ENCODE measurements around the gene HBD. TPM values are rescaled to one million over a fixed set of nuclear protein-coding genes. Genes with fewer than 3 reads are reported as not detected.

The HBD gene
- total RNA-seq, 2 experiments from 2014 or later, result not detected

DNA sequence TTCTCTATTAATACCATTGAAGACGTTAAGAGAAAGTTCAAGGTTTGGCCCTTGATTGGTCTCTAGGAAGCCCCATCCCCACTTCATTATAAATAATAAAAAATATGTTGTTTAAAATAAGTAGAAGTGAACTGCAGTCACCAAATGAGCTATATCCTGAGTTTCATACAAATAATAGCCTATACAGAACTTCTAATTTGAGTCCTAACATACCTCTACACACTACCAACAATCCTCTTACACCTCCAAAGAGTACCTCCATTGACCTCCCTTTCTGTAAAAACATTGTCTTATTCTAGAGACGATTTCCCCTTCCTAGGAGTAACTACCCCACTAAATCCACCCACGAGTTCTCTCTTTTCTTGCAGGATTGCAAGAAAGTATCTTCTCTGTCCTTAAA is 7.2 kb upstream of the HBD start:
- H3K9me3 ChIP-seq (ENCODE audit: low read length), result no peaks in the 10 kb centered on the region
- ChIA-PET CTCF (ENCODE audit: unreplicated experiment) (no interaction called here), POLR2A (interaction anchor here (0.8 kb wide), 1 partner anchor 28 kb away, joined by 3 read pairs; no protein-coding TSS in a partner anchor)
- DNase-seq (ENCODE audit: low spot score), result no peak
- no peak overlapping the region for H2AFZ ChIP-seq (ENCODE audit: low read length)
- H4K20me1 ChIP-seq (ENCODE audit: insufficient read depth, low read length), result no peaks in the 10 kb centered on the region
- H3K4me1 ChIP-seq (ENCODE audit: insufficient read depth, low read length, poor library complexity, severe bottlenecking), result no peaks in the 10 kb centered on the region
- H3K9me2 ChIP-seq (ENCODE audit: insufficient read depth, low read length), result no peaks in the 10 kb centered on the region
- no peaks in the 10 kb centered on the region for H3K36me3 ChIP-seq (ENCODE audit: insufficient read depth, low read length)
- H3K4me2 ChIP-seq (ENCODE audit: low read length), result no peak overlapping the region
- intact Hi-C loops (cut with micrococcal nuclease; ENCODE audit: unreplicated experiment), result no loop called here
- no peak overlapping the region for H3K4me3 ChIP-seq (ENCODE audit: low read depth, low read length, poor library complexity, severe bottlenecking)
- TF ChIP-seq, protein P1, sequence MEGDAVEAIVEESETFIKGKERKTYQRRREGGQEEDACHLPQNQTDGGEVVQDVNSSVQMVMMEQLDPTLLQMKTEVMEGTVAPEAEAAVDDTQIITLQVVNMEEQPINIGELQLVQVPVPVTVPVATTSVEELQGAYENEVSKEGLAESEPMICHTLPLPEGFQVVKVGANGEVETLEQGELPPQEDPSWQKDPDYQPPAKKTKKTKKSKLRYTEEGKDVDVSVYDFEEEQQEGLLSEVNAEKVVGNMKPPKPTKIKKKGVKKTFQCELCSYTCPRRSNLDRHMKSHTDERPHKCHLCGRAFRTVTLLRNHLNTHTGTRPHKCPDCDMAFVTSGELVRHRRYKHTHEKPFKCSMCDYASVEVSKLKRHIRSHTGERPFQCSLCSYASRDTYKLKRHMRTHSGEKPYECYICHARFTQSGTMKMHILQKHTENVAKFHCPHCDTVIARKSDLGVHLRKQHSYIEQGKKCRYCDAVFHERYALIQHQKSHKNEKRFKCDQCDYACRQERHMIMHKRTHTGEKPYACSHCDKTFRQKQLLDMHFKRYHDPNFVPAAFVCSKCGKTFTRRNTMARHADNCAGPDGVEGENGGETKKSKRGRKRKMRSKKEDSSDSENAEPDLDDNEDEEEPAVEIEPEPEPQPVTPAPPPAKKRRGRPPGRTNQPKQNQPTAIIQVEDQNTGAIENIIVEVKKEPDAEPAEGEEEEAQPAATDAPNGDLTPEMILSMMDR (conservative IDR thresholded peaks at IDR 0.05; ENCODE audit: low read length), result no peak
- TF ChIP-seq EZH2phosphoT487 (IDR thresholded peaks at IDR 0.05; ENCODE audit: borderline replicate concordance, low read depth, low read length), result no peak
- no peak overlapping the region for H3K27ac ChIP-seq (ENCODE audit: low read depth, low read length, poor library complexity, severe bottlenecking)
- BruUV-seq (replicated peaks), result no TSS peak
- H3K79me2 ChIP-seq (ENCODE audit: insufficient read depth, low read depth, low read length), result no peaks in the 10 kb centered on the region

DNA sequence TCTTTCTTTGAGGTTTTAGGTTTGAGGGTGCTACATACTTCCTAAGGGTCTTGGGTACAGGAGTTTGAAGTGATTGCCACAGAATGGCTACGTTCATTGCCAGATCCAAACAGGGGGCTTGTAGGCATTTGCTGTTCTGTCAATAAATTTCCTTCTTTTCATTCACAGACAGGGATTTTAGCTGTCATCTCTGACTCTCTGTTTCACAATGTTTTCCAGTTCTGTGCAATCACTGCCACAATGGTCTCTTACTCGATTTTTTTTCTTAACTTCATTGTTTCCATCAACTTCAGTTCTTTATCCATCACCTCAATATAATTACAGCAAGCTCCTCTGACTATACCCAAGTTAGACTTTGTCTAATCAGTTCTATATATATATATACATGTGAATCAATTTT is 6.2 kb upstream of the HBD start:
- H3K4me1 ChIP-seq (ENCODE audit: insufficient read depth, low read length, poor library complexity, severe bottlenecking), result no peaks in the 10 kb centered on the region
- TF ChIP-seq, protein P1 (conservative IDR thresholded peaks at IDR 0.05; ENCODE audit: low read length), result no peak
- TF ChIP-seq EZH2phosphoT487 (IDR thresholded peaks at IDR 0.05; ENCODE audit: borderline replicate concordance, low read depth, low read length), result no peak
- DNase-seq (ENCODE audit: low spot score), result no peak
- no peaks in the 10 kb centered on the region for H3K9me3 ChIP-seq (ENCODE audit: low read length)
- CTCF ChIA-PET (ENCODE audit: unreplicated experiment), result no interaction called here
- intact Hi-C loops (cut with micrococcal nuclease; ENCODE audit: unreplicated experiment), result no loop called here
- no peaks in the 10 kb centered on the region for H3K9me2 ChIP-seq (ENCODE audit: insufficient read depth, low read length)
- H3K36me3 ChIP-seq (ENCODE audit: insufficient read depth, low read length), result no peaks in the 10 kb centered on the region
- no peak overlapping the region for H2AFZ ChIP-seq (ENCODE audit: low read length)
- no peak overlapping the region for H3K4me3 ChIP-seq (ENCODE audit: low read depth, low read length, poor library complexity, severe bottlenecking)
- no peaks in the 10 kb centered on the region for H4K20me1 ChIP-seq (ENCODE audit: insufficient read depth, low read length)
- no peak overlapping the region for H3K27ac ChIP-seq (ENCODE audit: low read depth, low read length, poor library complexity, severe bottlenecking)
- no peak overlapping the region for H3K4me2 ChIP-seq (ENCODE audit: low read length)
- no TSS peak for BruUV-seq (replicated peaks)
- POLR2A ChIA-PET, result interaction anchor here (1.0 kb wide), 1 partner anchor 11 kb away, joined by 3 read pairs; no protein-coding TSS in a partner anchor
- H3K79me2 ChIP-seq (ENCODE audit: insufficient read depth, low read depth, low read length), result no peaks in the 10 kb centered on the region

DNA sequence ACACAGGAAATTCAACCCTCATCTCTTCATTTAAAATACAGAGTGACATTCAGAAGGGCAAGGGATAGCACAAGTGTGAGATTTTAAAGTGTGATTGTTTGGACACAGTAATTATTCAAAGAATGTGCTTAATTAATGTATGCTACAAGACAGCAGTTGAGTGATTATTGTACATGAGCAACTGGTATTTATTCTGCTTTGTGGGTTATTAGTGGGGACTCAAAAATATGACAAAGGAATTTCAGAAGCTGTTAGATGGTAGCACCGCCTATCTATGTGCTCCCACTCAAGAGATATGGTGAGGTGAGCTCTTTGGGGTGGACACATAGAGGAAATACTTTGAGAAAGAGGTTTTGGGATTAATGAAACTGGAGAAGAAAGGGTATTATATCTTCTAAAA is 5.8 kb upstream of the HBD start:
- H3K36me3 ChIP-seq (ENCODE audit: insufficient read depth, low read length), result no peaks in the 10 kb centered on the region
- H3K9me3 ChIP-seq (ENCODE audit: low read length), result no peaks in the 10 kb centered on the region
- ChIA-PET POLR2A (interaction anchor here (1.0 kb wide), 1 partner anchor 11 kb away, joined by 3 read pairs; no protein-coding TSS in a partner anchor), CTCF (ENCODE audit: unreplicated experiment) (no interaction called here)
- H3K27ac ChIP-seq (ENCODE audit: low read depth, low read length, poor library complexity, severe bottlenecking), result no peak overlapping the region
- BruUV-seq (replicated peaks), result no TSS peak
- no peak for TF ChIP-seq EZH2phosphoT487 (IDR thresholded peaks at IDR 0.05; ENCODE audit: borderline replicate concordance, low read depth, low read length)
- TF ChIP-seq, protein P1 (conservative IDR thresholded peaks at IDR 0.05; ENCODE audit: low read length), result no peak
- H3K9me2 ChIP-seq (ENCODE audit: insufficient read depth, low read length), result no peaks in the 10 kb centered on the region
- no peak overlapping the region for H3K4me3 ChIP-seq (ENCODE audit: low read depth, low read length, poor library complexity, severe bottlenecking)
- no peaks in the 10 kb centered on the region for H3K79me2 ChIP-seq (ENCODE audit: insufficient read depth, low read depth, low read length)
- intact Hi-C loops (cut with micrococcal nuclease; ENCODE audit: unreplicated experiment), result no loop called here
- DNase-seq (ENCODE audit: low spot score), result no peak
- H4K20me1 ChIP-seq (ENCODE audit: insufficient read depth, low read length), result no peaks in the 10 kb centered on the region
- H3K4me2 ChIP-seq (ENCODE audit: low read length), result no peak overlapping the region
- H3K4me1 ChIP-seq (ENCODE audit: insufficient read depth, low read length, poor library complexity, severe bottlenecking), result no peaks in the 10 kb centered on the region
- no peak overlapping the region for H2AFZ ChIP-seq (ENCODE audit: low read length)

Measured in OCI-LY7 (cell line).